GM23338 (cell line): ENCODE data around the gene BCKDHA. TPM values are rescaled to one million over a fixed set of nuclear protein-coding genes. Genes with fewer than 3 reads are reported as not detected.
A peak's percentile ranks its signal among the peaks of the same experiment; 100 is the strongest.

Source experiments
- ATAC-seq: fragments of 200-7000 bp; cut with Tn5 transposase; 3 replicates; pipeline ENCODE4 v1.9.1; 2020
- DNase-seq: peaks from one replicate; pipeline ENCODE4 v3.0.0-alpha.2; 2015; ENCODE audit warnings: low spot score
- H2AFZ ChIP-seq: fragments of 200-600 bp; sonication (generic); 2 replicates; pipeline ENCODE4 v1.8.0; 2016; ENCODE audit warnings: antibody characterized with exemption, mild to moderate bottlenecking, moderate library complexity
- H3F3A ChIP-seq: fragments of 200-600 bp; sonication (generic); replicated peaks from 2 replicates; pipeline ENCODE4 v1.8.0; 2017; ENCODE audit warnings: antibody characterized with exemption, mixed run types, low read depth
- H3K27ac ChIP-seq: fragments of 200-600 bp; sonication (generic); 2 replicates; pipeline ENCODE4 v1.6.1; 2016; ENCODE audit warnings: low read depth
- H3K27me3 ChIP-seq: fragments of 200-600 bp; sonication (generic); 2 replicates; pipeline ENCODE4 v1.8.0; 2016; ENCODE audit warnings: mild to moderate bottlenecking, mixed run types, moderate library complexity; ENCODE audit not compliant: insufficient read depth
- H3K36me3 ChIP-seq: fragments of 200-600 bp; sonication (generic); 2 replicates; pipeline ENCODE4 v1.8.0; 2016; ENCODE audit warnings: mild to moderate bottlenecking; ENCODE audit not compliant: insufficient read depth
- H3K4me1 ChIP-seq: fragments of 200-600 bp; sonication (generic); 2 replicates; pipeline ENCODE4 v1.8.0; 2016; ENCODE audit warnings: mild to moderate bottlenecking, moderate library complexity; ENCODE audit not compliant: insufficient read depth
- H3K4me2 ChIP-seq: fragments of 200-600 bp; sonication (generic); 2 replicates; pipeline ENCODE4 v1.7.1; 2017; ENCODE audit warnings: mixed run types
- H3K4me3 ChIP-seq: fragments of 200-600 bp; sonication (generic); 2 replicates; pipeline ENCODE4 v1.6.1; 2016; ENCODE audit warnings: mixed run types
- H3K79me2 ChIP-seq: fragments of 200-600 bp; sonication (generic); replicated peaks from 2 replicates; pipeline ENCODE4 v1.8.0; 2017; ENCODE audit warnings: mild to moderate bottlenecking; ENCODE audit not compliant: insufficient read depth
- H3K9me2 ChIP-seq: fragments of 200-600 bp; sonication (generic); 2 replicates; pipeline ENCODE4 v1.8.0; 2017; ENCODE audit not compliant: insufficient read depth
- H4K20me1 ChIP-seq: fragments of 200-600 bp; sonication (generic); replicated peaks from 2 replicates; pipeline ENCODE4 v1.8.0; 2017; ENCODE audit warnings: mild to moderate bottlenecking; ENCODE audit not compliant: insufficient read depth
- H3K27ac Mint-ChIP-seq: 2 replicates; pipeline ENCODE4 v1.8.0; 2020; ENCODE audit warnings: inconsistent platforms, mild to moderate bottlenecking, moderate library complexity, mixed read lengths
- H3K27me3 Mint-ChIP-seq: 3 replicates; pipeline ENCODE4 v1.8.0; 2022; ENCODE audit warnings: low read depth, mild to moderate bottlenecking, moderate library complexity, mixed read lengths, inconsistent platforms; ENCODE audit not compliant: insufficient read depth, poor library complexity
- H3K36me3 Mint-ChIP-seq: 3 replicates; pipeline ENCODE4 v1.8.0; 2021; ENCODE audit warnings: low read depth, mild to moderate bottlenecking, inconsistent platforms, moderate library complexity, mixed read lengths
- H3K4me1 Mint-ChIP-seq: 3 replicates; pipeline ENCODE4 v1.8.0; 2020; ENCODE audit warnings: mild to moderate bottlenecking, inconsistent platforms, mixed read lengths
- H3K4me3 Mint-ChIP-seq: 3 replicates; pipeline ENCODE4 v1.8.0; 2021; ENCODE audit warnings: moderate library complexity, mild to moderate bottlenecking, inconsistent platforms, mixed read lengths
- H3K9me3 Mint-ChIP-seq: 3 replicates; pipeline ENCODE4 v1.8.0; 2020; ENCODE audit warnings: moderate library complexity, mild to moderate bottlenecking, inconsistent platforms, mixed read lengths
- JUNB ChIP-seq: IDR thresholded peaks from one replicate; pipeline ENCODE4 v1.6.1; 2016; ENCODE audit warnings: antibody characterized with exemption; ENCODE audit not compliant: unreplicated experiment
- NANOG ChIP-seq: IDR thresholded peaks from 2 replicates; pipeline ENCODE4 v1.6.1; 2016; ENCODE audit warnings: antibody characterized with exemption, borderline replicate concordance
- STAT1 ChIP-seq: IDR thresholded peaks from one replicate; pipeline ENCODE4 v1.6.1; 2016; ENCODE audit warnings: antibody characterized with exemption; ENCODE audit not compliant: unreplicated experiment
- ZNF331 ChIP-seq: fragments of 250-450 bp; sonication (Bioruptor Pico); IDR thresholded peaks from 2 replicates; pipeline ENCODE4 v1.5.0; 2020; ENCODE audit warnings: low read depth, mild to moderate bottlenecking, moderate library complexity
- ZNF462 ChIP-seq: fragments of 250-450 bp; sonication (Bioruptor Pico); IDR thresholded peaks from 2 replicates; pipeline ENCODE4 v1.5.0; 2020; ENCODE audit warnings: mild to moderate bottlenecking, moderate library complexity
- polyA plus RNA-seq: library from polyadenylated mRNA; unstranded; fragments of >200 nt; fragmentation: Nextera tagmentation; extraction: Ambion mirVana; gene quantifications from 2 replicates; pipeline ENCODE4 v1.2.1, GENCODE V29; 2016
- total RNA-seq: library from RNA; depleted of rRNA; stranded (reverse); fragments of >200 nt; shearing (Covaris generic); gene quantifications from 2 replicates; pipeline ENCODE4 v1.2.3, GENCODE V29; 2014

BCKDHA gene
- total and polyA plus RNA-seq, 2 experiments from 2014 or later: 15.0 to 42.4 TPM

GRCh38 chr19:41363753-41364523, 33.7 kb upstream of the BCKDHA start, which contains the start of gene B9D2 (continued):
- TF ChIP-seq ZNF462 (no peak), NANOG (no peak), JUNB (no peak)

GRCh38 chr19:41364524-41365391, 32.9 kb upstream of the BCKDHA start:
- Mint-ChIP-seq H3K9me3 (no peaks in the 10 kb centered on the region), H3K27ac (peak overlapping the region; percentile 98), H3K4me1 (peaks cover 3% of the 10 kb centered on the region; the same call in 1 of the 3 replicates), H3K4me3 (peak overlapping the region; percentile 87), H3K36me3 (no peaks in the 10 kb centered on the region), H3K27me3 (peaks cover 8% of the 10 kb centered on the region)
- Histone ChIP-seq H3K9me2 (0 out of 2 replicates have a peak, but pooled peaks cover 4% of the 10 kb centered on the region), H3K79me2 (peaks cover 6% of the 10 kb centered on the region; the same call in 1 of the 2 replicates), H3K4me1 (no peaks in the 10 kb centered on the region), H4K20me1 (no peaks in the 10 kb centered on the region), H3F3A (0 out of 2 replicates have a peak, but pooled peaks cover 4% of the 10 kb centered on the region), H3K4me3 (peak overlapping the region; percentile 60), H3K36me3 (no peaks in the 10 kb centered on the region), H3K27me3 (no peaks in the 10 kb centered on the region), H2AFZ (no peak overlapping the region), H3K4me2 (peak overlapping the region; percentile 76), H3K27ac (peak overlapping the region; percentile 89)
- DNase-seq: no peak
- ATAC-seq: peak; percentile 6; the same call in 2 of the 3 replicates
- TF ChIP-seq STAT1 (no peak), ZNF462 (no peak), ZNF331 (CRISPR knock-in tag) (no peak)
